Skeletal muscle satellite cell (primary cell): ENCODE results near the gene SPRYD4.
"Not testable (repeated sequence)": the region's sequence is repeated elsewhere in the genome, so short reads cannot be mapped to it uniquely, and the experiment has no call there.

Experiments
- H3K27me3 ChIP-seq: 2 replicates; pipeline ENCODE4 v1.7.0; 2013; ENCODE audit warnings: low read length; ENCODE audit not compliant: control insufficient read depth, insufficient read depth
- H3K36me3 ChIP-seq: 2 replicates; pipeline ENCODE4 v1.7.0; 2013; ENCODE audit warnings: mild to moderate bottlenecking, control low read depth, low read length; ENCODE audit not compliant: insufficient read depth
- H3K4me1 ChIP-seq: 2 replicates; pipeline ENCODE4 v1.7.0; 2013; ENCODE audit warnings: low read length; ENCODE audit not compliant: control insufficient read depth, insufficient read depth
- H3K4me2 ChIP-seq: 2 replicates; pipeline ENCODE4 v1.7.0; 2013; ENCODE audit warnings: mild to moderate bottlenecking, low read length
- H3K4me3 ChIP-seq: 2 replicates; pipeline ENCODE4 v1.7.0; 2013; ENCODE audit warnings: low read length
- H3K9ac ChIP-seq: 2 replicates; pipeline ENCODE4 v1.7.0; 2013; ENCODE audit warnings: mild to moderate bottlenecking, low read depth, low read length, moderate library complexity
- H3K9me3 ChIP-seq: replicated peaks from 2 replicates; pipeline ENCODE4 v1.7.0; 2013; ENCODE audit warnings: mild to moderate bottlenecking, control low read depth, low read length

The SPRYD4 gene

GRCh38 chr12:56479625-56480024 lies 11.2 kb downstream of the SPRYD4 start:
- no peaks in the 10 kb centered on the region for H3K36me3 ChIP-seq
- H3K4me1 ChIP-seq = no peaks in the 10 kb centered on the region
- H3K4me2 ChIP-seq = no peak overlapping the region
- no peaks in the 10 kb centered on the region for H3K27me3 ChIP-seq
- H3K4me3 ChIP-seq = no peak overlapping the region
- H3K9ac ChIP-seq = no peak overlapping the region
- H3K9me3 ChIP-seq = no peaks in the 10 kb centered on the region

DNA sequence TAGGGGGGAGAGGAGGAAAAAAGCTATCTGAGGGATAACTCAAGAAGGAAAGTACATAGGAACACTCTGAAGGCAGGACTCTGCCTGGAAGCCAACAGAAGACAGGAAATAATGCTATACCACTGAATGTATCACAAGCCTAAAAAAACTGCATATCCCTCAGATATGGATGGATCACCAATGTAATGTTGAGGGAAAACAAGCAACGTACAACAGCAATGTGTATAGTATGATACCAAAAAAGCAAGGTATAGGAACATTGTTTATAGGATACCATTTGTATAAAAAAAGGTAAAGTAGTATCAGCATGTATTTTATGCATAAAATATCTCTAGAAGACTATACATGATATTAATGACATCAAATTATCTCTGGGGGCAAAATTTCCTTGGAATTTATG lies 16.2 kb downstream of the SPRYD4 start:
- Histone ChIP-seq H3K4me3 (no peak overlapping the region), H3K36me3 (no peaks in the 10 kb centered on the region), H3K4me1 (peaks cover 14% of the 10 kb centered on the region), H3K4me2 (no peak overlapping the region), H3K27me3 (peaks cover 25% of the 10 kb centered on the region), H3K9me3 (no peaks in the 10 kb centered on the region), H3K9ac (no peak overlapping the region)

DNA sequence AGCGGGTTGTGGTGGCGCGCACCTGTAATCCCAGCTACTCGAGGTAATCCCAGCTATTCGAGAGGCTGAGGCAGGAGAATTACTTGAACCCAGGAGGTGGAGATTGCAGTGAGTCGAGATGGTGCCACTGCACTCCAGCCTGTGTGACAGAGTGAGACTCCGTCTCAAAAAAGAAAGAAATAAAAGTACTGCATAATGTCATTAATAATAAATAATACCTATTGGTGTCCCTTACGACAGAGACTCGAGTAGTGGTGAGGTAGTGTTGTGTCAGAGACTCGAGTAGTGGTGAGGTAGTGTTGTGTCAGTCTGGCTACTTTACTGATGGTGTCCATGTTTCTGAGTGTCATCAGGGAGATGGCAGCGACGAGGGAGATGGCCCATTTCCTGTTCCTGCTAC lies 18.3 kb downstream of the SPRYD4 start:
- H3K4me2 ChIP-seq = no peak overlapping the region
- no peak overlapping the region for H3K9ac ChIP-seq
- H3K36me3 ChIP-seq = no peaks in the 10 kb centered on the region
- peaks cover 44% of the 10 kb centered on the region for H3K27me3 ChIP-seq
- H3K9me3 ChIP-seq = no peaks in the 10 kb centered on the region
- H3K4me3 ChIP-seq = no peak overlapping the region
- H3K4me1 ChIP-seq = peaks cover 14% of the 10 kb centered on the region

DNA sequence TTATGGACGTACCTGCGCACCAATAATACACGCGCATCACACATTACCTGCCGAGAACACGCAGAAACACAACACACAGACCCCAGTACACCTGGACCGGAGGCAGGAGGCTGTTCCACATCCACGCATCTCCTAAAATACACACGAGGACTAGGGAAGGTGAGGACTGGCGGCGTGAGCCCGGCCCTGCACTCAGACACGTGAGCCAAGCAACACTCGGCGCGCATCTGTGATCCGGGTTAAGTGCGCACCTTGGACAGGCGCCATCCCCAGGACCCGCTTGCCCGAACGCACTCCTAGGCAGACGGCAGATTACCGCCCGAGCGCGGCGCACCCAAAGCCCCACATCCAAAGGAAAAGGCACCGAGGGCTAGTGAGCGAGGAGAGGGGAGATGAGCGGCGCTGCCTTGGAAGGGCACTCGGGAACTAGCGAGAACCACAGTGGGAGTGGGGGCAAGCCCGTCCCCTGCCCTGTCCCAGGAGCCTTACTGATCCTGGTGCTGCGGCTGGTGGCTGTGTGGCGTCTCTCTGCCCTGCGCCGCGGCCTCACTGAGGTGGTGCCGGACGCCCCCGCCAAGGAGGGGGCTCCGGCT lies 19.2 kb downstream of the SPRYD4 start:
- Histone ChIP-seq H3K4me3 (peak overlapping the region; percentile 66), H3K9me3 (no peaks in the 10 kb centered on the region), H3K9ac (no peak overlapping the region), H3K36me3 (no peaks in the 10 kb centered on the region), H3K27me3 (peaks cover 46% of the 10 kb centered on the region), H3K4me2 (peak overlapping the region; percentile 87), H3K4me1 (peaks cover 14% of the 10 kb centered on the region)

GRCh38 chr12:56488041-56488955 lies 19.9 kb downstream of the SPRYD4 start, which contains the start of gene GLS2:
Gene GLS2, minus strand, starts transcription at chr12:56488161. Its CDS starts 43 bp downstream, at chr12:56488118.
- H3K9ac ChIP-seq = no peak within 1 kb of the TSS
- peaks cover 46% of the 10 kb centered on the region for H3K27me3 ChIP-seq
- H3K36me3 ChIP-seq = no peaks in the 10 kb centered on the region
- peak within 1 kb of the TSS; percentile 87 for H3K4me2 ChIP-seq
- H3K4me3 ChIP-seq = peak within 1 kb of the TSS; percentile 66
- H3K4me1 ChIP-seq = peaks cover 14% of the 10 kb centered on the region
- H3K9me3 ChIP-seq = no peaks in the 10 kb centered on the region

- no peaks in the 10 kb centered on the region for H3K9me3 ChIP-seq
- H3K4me3 ChIP-seq = no peak overlapping the region
- H3K36me3 ChIP-seq = no peaks in the 10 kb centered on the region
- H3K4me1 ChIP-seq = peaks cover 14% of the 10 kb centered on the region
- H3K9ac ChIP-seq = no peak overlapping the region
- peaks cover 46% of the 10 kb centered on the region for H3K27me3 ChIP-seq
- H3K4me2 ChIP-seq = no peak overlapping the region
These were observed 22.0 kb downstream of the SPRYD4 start for GRCh38 chr12:56490360-56490759.

DNA sequence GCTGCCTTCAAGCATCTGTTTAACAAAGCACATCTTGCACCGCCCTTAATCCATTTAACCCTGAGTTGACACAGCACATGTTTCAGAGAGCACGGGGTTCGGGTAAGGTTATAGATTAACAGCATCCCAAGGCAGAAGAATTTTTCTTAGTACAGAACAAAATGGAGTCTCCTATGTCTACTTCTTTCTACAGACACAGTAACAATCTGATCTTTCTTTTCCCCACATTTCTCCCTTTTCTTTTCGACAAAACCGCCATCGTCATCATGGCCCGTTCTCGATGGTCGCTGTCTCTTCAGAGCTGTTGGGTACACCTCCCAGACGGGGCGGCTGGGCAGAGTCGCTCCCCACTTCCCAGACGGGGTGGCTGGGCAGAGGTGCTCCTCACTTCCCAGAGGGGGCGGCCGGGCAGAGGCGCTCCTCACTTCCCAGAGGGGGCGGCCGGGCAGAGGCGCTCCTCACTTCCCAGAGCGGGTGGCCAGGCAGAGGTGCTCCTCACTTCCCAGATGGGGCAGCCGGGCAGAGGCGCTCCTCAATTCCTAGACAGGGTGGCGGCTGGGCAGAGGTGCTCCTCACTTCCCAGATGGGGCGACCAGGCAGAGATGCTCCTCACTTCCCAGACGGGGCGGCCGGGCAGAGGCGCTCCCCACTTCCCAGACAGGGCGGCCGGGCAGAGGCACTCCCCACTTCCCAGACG lies 25.2 kb downstream of the SPRYD4 start:
- peaks cover 32% of the 10 kb centered on the region for H3K27me3 ChIP-seq
- H3K9me3 ChIP-seq, H3K4me2 ChIP-seq, H3K9ac ChIP-seq, H3K4me1 ChIP-seq, H3K36me3 ChIP-seq, H3K4me3 ChIP-seq: not testable (repeated sequence)

- peaks cover 27% of the 10 kb centered on the region for H3K27me3 ChIP-seq
- H3K36me3 ChIP-seq, H3K4me3 ChIP-seq, H3K9ac ChIP-seq, H3K9me3 ChIP-seq, H3K4me1 ChIP-seq, H3K4me2 ChIP-seq: not testable (repeated sequence)
These were observed 25.7 kb downstream of the SPRYD4 start for GRCh38 chr12:56494106-56494415.

DNA sequence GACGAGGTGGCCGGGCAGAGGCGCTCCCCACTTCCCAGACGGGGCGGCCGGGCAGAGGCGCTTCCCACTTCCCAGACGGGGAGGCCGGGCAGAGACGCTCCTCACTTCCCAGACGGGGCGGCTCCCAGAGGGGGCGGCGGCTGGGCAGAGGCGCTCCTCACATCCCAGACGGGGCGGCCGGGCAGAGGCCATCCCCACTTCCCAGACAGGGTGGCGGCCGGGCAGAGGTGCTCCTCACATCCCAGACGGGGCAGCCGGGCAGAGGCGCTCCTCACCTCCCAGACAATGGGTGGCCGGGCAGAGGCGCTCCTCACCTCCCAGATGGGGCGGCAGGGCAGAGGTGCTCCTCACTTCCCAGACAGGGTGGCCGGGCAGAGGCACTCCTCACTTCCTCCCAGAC lies 26.1 kb downstream of the SPRYD4 start:
- H3K4me3 ChIP-seq = not testable (repeated sequence)

GRCh38 chr12:56496704-56497103 lies 28.3 kb downstream of the SPRYD4 start:
- not testable (repeated sequence) for H3K27me3 ChIP-seq, H3K36me3 ChIP-seq, H3K9ac ChIP-seq, H3K4me1 ChIP-seq, H3K4me3 ChIP-seq, H3K9me3 ChIP-seq
- H3K4me2 ChIP-seq = peak overlapping the region; percentile 77

More for the DNA sequence above, 26.1 kb downstream of the SPRYD4 start:
- H3K9me3 ChIP-seq, H3K9ac ChIP-seq, H3K4me2 ChIP-seq, H3K36me3 ChIP-seq, H3K4me1 ChIP-seq: not testable (repeated sequence)
- H3K27me3 ChIP-seq = peaks cover 23% of the 10 kb centered on the region

GRCh38 chr12:56498126-56498902 lies 29.9 kb downstream of the SPRYD4 start:
- H3K36me3 ChIP-seq, H3K4me1 ChIP-seq, H3K9ac ChIP-seq, H3K4me2 ChIP-seq, H3K9me3 ChIP-seq, H3K4me3 ChIP-seq, H3K27me3 ChIP-seq: not testable (repeated sequence)
